ENCODE results near the gene INTS6. TPM values are rescaled to one million over a fixed set of nuclear protein-coding genes. Genes with fewer than 3 reads are reported as not detected.

The INTS6 gene
- total and polyA plus RNA-seq, 7 experiments from 2014 or later, result 23.7 to 67.0 (median 61.9) TPM

- Mint-ChIP-seq H3K4me3 (no peak overlapping the region), H3K27me3 (no peaks in the 10 kb centered on the region), H3K4me1 (peaks cover 3 to 10% (median 6%) of the 10 kb centered on the region in 7 donors), H3K9me3 (no peaks in the 10 kb centered on the region), H3K27ac (no peak overlapping the region), H3K36me3 (peaks cover 0 to 25% (median 18%) of the 10 kb centered on the region in 5 donors)
- H3K9me3 ChIP-seq (ENCODE audit: control insufficient read depth in 2 of 3, low read length in 3 of 3), result no peaks in the 10 kb centered on the region
- no peak for DNase-seq
- H3K36me3 ChIP-seq (ENCODE audit: control insufficient read depth in 2 of 3, insufficient read depth in 3 of 3, low read length in 3 of 3), result peaks cover 0 to 16% (median 3%) of the 10 kb centered on the region in 3 experiments
- H3K4me1 ChIP-seq (ENCODE audit: control insufficient read depth in 2 of 2, insufficient read depth in 2 of 2, low read length in 2 of 2), result no peaks in the 10 kb centered on the region
- ATAC-seq, result no peak
- H3K4me3 ChIP-seq (ENCODE audit: low read length), result no peak overlapping the region
- no peak overlapping the region for H3K27ac ChIP-seq (ENCODE audit: low read depth, low read length)
- intact Hi-C loops (cut with micrococcal nuclease), result loop anchor here in 1 of 2 donors (2.0 kb wide), 1 partner anchor 16 kb away; no protein-coding TSS in a partner anchor
- H3K27me3 ChIP-seq (ENCODE audit: control insufficient read depth in 2 of 2, insufficient read depth in 2 of 2, low read length in 2 of 2), result no peaks in the 10 kb centered on the region
- ChIA-PET POLR2A (no interaction called here), CTCF (interaction anchor here (0.7 kb wide), 2 partner anchors 13 to 1865 kb away, joined by 3 read pairs; no protein-coding TSS in a partner anchor)
Observed at GRCh38 chr13:51385114-51385513, 67.7 kb downstream of the INTS6 start.

GRCh38 chr13:51380269-51380668 lies 72.6 kb downstream of the INTS6 start:
- peak overlapping the region in 3 of 9 donors; percentile 13 to 58 (median 33) for H3K27ac Mint-ChIP-seq
- H3K27me3 Mint-ChIP-seq, result no peaks in the 10 kb centered on the region
- POLR2A ChIA-PET, result no interaction called here

GRCh38 chr13:51373451-51373850 lies 79.4 kb downstream of the INTS6 start:
- Histone ChIP-seq H3K27ac (ENCODE audit: low read depth, low read length) (no peak overlapping the region), H3K4me3 (ENCODE audit: low read length) (no peak overlapping the region), H3K27me3 (ENCODE audit: control insufficient read depth in 2 of 2, insufficient read depth in 2 of 2, low read length in 2 of 2) (no peaks in the 10 kb centered on the region), H3K36me3 (ENCODE audit: control insufficient read depth in 2 of 3, insufficient read depth in 3 of 3, low read length in 3 of 3) (peaks cover 21 to 77% (median 27%) of the 10 kb centered on the region in 3 experiments), H3K4me1 (ENCODE audit: control insufficient read depth in 2 of 2, insufficient read depth in 2 of 2, low read length in 2 of 2) (no peaks in the 10 kb centered on the region), H3K9me3 (ENCODE audit: control insufficient read depth in 2 of 3, low read length in 3 of 3) (no peaks in the 10 kb centered on the region)
- intact Hi-C loops (cut with micrococcal nuclease), result no loop called here
- no peak overlapping the region for H3K27ac Mint-ChIP-seq
- CTCF ChIA-PET, result no interaction called here
- H3K9me3 Mint-ChIP-seq, result no peaks in the 10 kb centered on the region
- peaks cover 0 to 4% (median 0%) of the 10 kb centered on the region in 7 donors for H3K4me1 Mint-ChIP-seq
- POLR2A ChIA-PET, result interaction anchor here (0.6 kb wide), 1 partner anchor 47 kb away, joined by 6 read pairs; no protein-coding TSS in a partner anchor
- no peaks in the 10 kb centered on the region for H3K27me3 Mint-ChIP-seq
- DNase-seq (no peak), ATAC-seq (no peak)
- peaks cover 15 to 53% (median 26%) of the 10 kb centered on the region in 5 donors for H3K36me3 Mint-ChIP-seq
- no peak overlapping the region for H3K4me3 Mint-ChIP-seq

More at GRCh38 chr13:51380269-51380668, 72.6 kb downstream of the INTS6 start:
- no peaks in the 10 kb centered on the region for H3K27me3 ChIP-seq (ENCODE audit: control insufficient read depth in 2 of 2, insufficient read depth in 2 of 2, low read length in 2 of 2)
- no peak overlapping the region for H3K4me3 ChIP-seq (ENCODE audit: low read length)
- intact Hi-C loops (cut with micrococcal nuclease), result loop anchor here in 1 of 2 donors (5.0 kb wide), 1 partner anchor 417 kb away; no protein-coding TSS in a partner anchor
- H3K9me3 ChIP-seq (ENCODE audit: control insufficient read depth in 2 of 3, low read length in 3 of 3), result no peaks in the 10 kb centered on the region
- H3K4me1 ChIP-seq (ENCODE audit: control insufficient read depth in 2 of 2, insufficient read depth in 2 of 2, low read length in 2 of 2), result no peaks in the 10 kb centered on the region
- DNase-seq, result no peak
- CTCF ChIA-PET, result no interaction called here
- peaks cover 0 to 4% (median 0%) of the 10 kb centered on the region in 7 donors for H3K4me1 Mint-ChIP-seq
- no peaks in the 10 kb centered on the region for H3K9me3 Mint-ChIP-seq
- H3K4me3 Mint-ChIP-seq, result no peak overlapping the region
- peaks cover 0 to 52% (median 28%) of the 10 kb centered on the region in 5 donors for H3K36me3 Mint-ChIP-seq
- H3K36me3 ChIP-seq (ENCODE audit: control insufficient read depth in 2 of 3, insufficient read depth in 3 of 3, low read length in 3 of 3), result peaks cover 7 to 39% (median 18%) of the 10 kb centered on the region in 3 experiments
- no peak overlapping the region for H3K27ac ChIP-seq (ENCODE audit: low read depth, low read length)
- no peak for ATAC-seq

- CTCF ChIA-PET, result no interaction called here
- H3K4me1 Mint-ChIP-seq, result peaks cover 0 to 4% (median 0%) of the 10 kb centered on the region in 7 donors
- H3K27ac Mint-ChIP-seq, result no peak overlapping the region
- POLR2A ChIA-PET, result no interaction called here
- H3K9me3 Mint-ChIP-seq, result no peaks in the 10 kb centered on the region
- no peaks in the 10 kb centered on the region for H3K27me3 Mint-ChIP-seq
- H3K4me1 ChIP-seq (ENCODE audit: control insufficient read depth in 2 of 2, insufficient read depth in 2 of 2, low read length in 2 of 2), result no peaks in the 10 kb centered on the region
- H3K27me3 ChIP-seq (ENCODE audit: control insufficient read depth in 2 of 2, insufficient read depth in 2 of 2, low read length in 2 of 2), result no peaks in the 10 kb centered on the region
- H3K36me3 Mint-ChIP-seq, result peaks cover 16 to 46% (median 26%) of the 10 kb centered on the region in 5 donors
- H3K27ac ChIP-seq (ENCODE audit: low read depth, low read length), result no peak overlapping the region
- no peaks in the 10 kb centered on the region for H3K9me3 ChIP-seq (ENCODE audit: control insufficient read depth in 2 of 3, low read length in 3 of 3)
- no peak for DNase-seq
- H3K36me3 ChIP-seq (ENCODE audit: control insufficient read depth in 2 of 3, insufficient read depth in 3 of 3, low read length in 3 of 3), result peaks cover 21 to 76% (median 31%) of the 10 kb centered on the region in 3 experiments
- no peak for ATAC-seq
- intact Hi-C loops (cut with micrococcal nuclease), result no loop called here
- H3K4me3 Mint-ChIP-seq, result no peak overlapping the region
- no peak overlapping the region for H3K4me3 ChIP-seq (ENCODE audit: low read length)
Observed at GRCh38 chr13:51371768-51372399, 81.0 kb downstream of the INTS6 start.

- Histone ChIP-seq H3K27ac (ENCODE audit: low read depth, low read length) (no peak overlapping the region), H3K36me3 (ENCODE audit: control insufficient read depth in 2 of 3, insufficient read depth in 3 of 3, low read length in 3 of 3) (peaks cover 24 to 86% (median 27%) of the 10 kb centered on the region in 3 experiments), H3K9me3 (ENCODE audit: control insufficient read depth in 2 of 3, low read length in 3 of 3) (no peaks in the 10 kb centered on the region), H3K4me3 (ENCODE audit: low read length) (no peak overlapping the region), H3K27me3 (ENCODE audit: control insufficient read depth in 2 of 2, insufficient read depth in 2 of 2, low read length in 2 of 2) (no peaks in the 10 kb centered on the region), H3K4me1 (ENCODE audit: control insufficient read depth in 2 of 2, insufficient read depth in 2 of 2, low read length in 2 of 2) (no peaks in the 10 kb centered on the region)
- H3K4me1 Mint-ChIP-seq, result peaks cover 0 to 4% (median 0%) of the 10 kb centered on the region in 7 donors
- DNase-seq (no peak), ATAC-seq (no peak)
- peaks cover 16 to 47% (median 25%) of the 10 kb centered on the region in 5 donors for H3K36me3 Mint-ChIP-seq
- H3K27me3 Mint-ChIP-seq, result no peaks in the 10 kb centered on the region
- no peaks in the 10 kb centered on the region for H3K9me3 Mint-ChIP-seq
- H3K27ac Mint-ChIP-seq, result no peak overlapping the region
- ChIA-PET CTCF (interaction anchor here (0.6 kb wide), 1 partner anchor 28 kb away, joined by 3 read pairs; no protein-coding TSS in a partner anchor), POLR2A (interaction anchor here (1.1 kb wide), 1 partner anchor 82 kb away, joined by 3 read pairs; the partner anchor contains the start of gene INTS6)
- no peak overlapping the region for H3K4me3 Mint-ChIP-seq
- intact Hi-C loops (cut with micrococcal nuclease), result no loop called here
Observed at GRCh38 chr13:51370811-51371210, 82.0 kb downstream of the INTS6 start.

- no peak for DNase-seq
- Mint-ChIP-seq H3K36me3 (peaks cover 16 to 44% (median 21%) of the 10 kb centered on the region in 5 donors), H3K9me3 (no peaks in the 10 kb centered on the region), H3K4me3 (no peak overlapping the region), H3K4me1 (peaks cover 0 to 4% (median 0%) of the 10 kb centered on the region in 7 donors), H3K27me3 (no peaks in the 10 kb centered on the region), H3K27ac (peak overlapping the region in 2 of 9 donors; percentile 2 to 56)
- H3K36me3 ChIP-seq (ENCODE audit: control insufficient read depth in 2 of 3, insufficient read depth in 3 of 3, low read length in 3 of 3), result peaks cover 20 to 81% (median 27%) of the 10 kb centered on the region in 3 experiments
- no peak overlapping the region for H3K4me3 ChIP-seq (ENCODE audit: low read length)
- no peaks in the 10 kb centered on the region for H3K4me1 ChIP-seq (ENCODE audit: control insufficient read depth in 2 of 2, insufficient read depth in 2 of 2, low read length in 2 of 2)
- intact Hi-C loops (cut with micrococcal nuclease), result no loop called here
- H3K27ac ChIP-seq (ENCODE audit: low read depth, low read length), result no peak overlapping the region
- ATAC-seq, result no peak
- ChIA-PET POLR2A (interaction anchor here (1.1 kb wide), 1 partner anchor 83 kb away, joined by 3 read pairs; the partner anchor contains the start of gene INTS6), CTCF (no interaction called here)
- no peaks in the 10 kb centered on the region for H3K27me3 ChIP-seq (ENCODE audit: control insufficient read depth in 2 of 2, insufficient read depth in 2 of 2, low read length in 2 of 2)
- no peaks in the 10 kb centered on the region for H3K9me3 ChIP-seq (ENCODE audit: control insufficient read depth in 2 of 3, low read length in 3 of 3)
Observed at GRCh38 chr13:51370116-51370515, 82.7 kb downstream of the INTS6 start.
